ENCODE measurements around the gene GBX1.

GBX1 gene

GRCh38 chr7:151133266-151133985 lies 34.1 kb downstream of the GBX1 start:
- Histone ChIP-seq H3K27me3 (ENCODE audit: control insufficient read depth in 1 of 2, insufficient read depth in 2 of 2, low read length in 2 of 2) (no peaks in the 10 kb centered on the region), H3K9ac (ENCODE audit: low read depth in 1 of 2, low read length in 2 of 2) (no peak overlapping the region), H3K9me3 (ENCODE audit: control insufficient read depth in 1 of 2, low read length in 2 of 2) (no peaks in the 10 kb centered on the region), H3K4me1 (ENCODE audit: control insufficient read depth in 1 of 2, insufficient read depth in 2 of 2, low read length in 2 of 2) (no peaks in the 10 kb centered on the region), H3K36me3 (ENCODE audit: control insufficient read depth in 1 of 2, insufficient read depth in 2 of 2, low read length in 2 of 2) (peaks cover 15 to 87% of the 10 kb centered on the region in 2 donors), H3K4me3 (ENCODE audit: low read depth in 1 of 2, low read length in 2 of 2) (no peak overlapping the region), H3K27ac (ENCODE audit: low read depth, low read length) (no peak overlapping the region)

GRCh38 chr7:151132461-151133205 lies 34.9 kb downstream of the GBX1 start:
- H3K27me3 ChIP-seq (ENCODE audit: control insufficient read depth in 1 of 2, insufficient read depth in 2 of 2, low read length in 2 of 2), result no peaks in the 10 kb centered on the region
- no peak overlapping the region for H3K27ac ChIP-seq (ENCODE audit: low read depth, low read length)
- no peaks in the 10 kb centered on the region for H3K9me3 ChIP-seq (ENCODE audit: control insufficient read depth in 1 of 2, low read length in 2 of 2)
- H3K4me1 ChIP-seq (ENCODE audit: control insufficient read depth in 1 of 2, insufficient read depth in 2 of 2, low read length in 2 of 2), result no peaks in the 10 kb centered on the region
- H3K36me3 ChIP-seq (ENCODE audit: control insufficient read depth in 1 of 2, insufficient read depth in 2 of 2, low read length in 2 of 2), result peaks cover 15 to 89% of the 10 kb centered on the region in 2 donors
- no peak overlapping the region for H3K9ac ChIP-seq (ENCODE audit: low read depth in 1 of 2, low read length in 2 of 2)
- no peak overlapping the region for H3K4me3 ChIP-seq (ENCODE audit: low read depth in 1 of 2, low read length in 2 of 2)

- Histone ChIP-seq H3K4me3 (ENCODE audit: low read depth in 1 of 2, low read length in 2 of 2) (no peak overlapping the region), H3K4me1 (ENCODE audit: control insufficient read depth in 1 of 2, insufficient read depth in 2 of 2, low read length in 2 of 2) (peaks cover 0 to 2% of the 10 kb centered on the region in 2 donors), H3K27me3 (ENCODE audit: control insufficient read depth in 1 of 2, insufficient read depth in 2 of 2, low read length in 2 of 2) (no peaks in the 10 kb centered on the region), H3K36me3 (ENCODE audit: control insufficient read depth in 1 of 2, insufficient read depth in 2 of 2, low read length in 2 of 2) (peaks cover 15 to 81% of the 10 kb centered on the region in 2 donors), H3K27ac (ENCODE audit: low read depth, low read length) (no peak overlapping the region), H3K9me3 (ENCODE audit: control insufficient read depth in 1 of 2, low read length in 2 of 2) (no peaks in the 10 kb centered on the region), H3K9ac (ENCODE audit: low read depth in 1 of 2, low read length in 2 of 2) (no peak overlapping the region)
Observed at GRCh38 chr7:151131592-151132293, 35.8 kb downstream of the GBX1 start.

DNA sequence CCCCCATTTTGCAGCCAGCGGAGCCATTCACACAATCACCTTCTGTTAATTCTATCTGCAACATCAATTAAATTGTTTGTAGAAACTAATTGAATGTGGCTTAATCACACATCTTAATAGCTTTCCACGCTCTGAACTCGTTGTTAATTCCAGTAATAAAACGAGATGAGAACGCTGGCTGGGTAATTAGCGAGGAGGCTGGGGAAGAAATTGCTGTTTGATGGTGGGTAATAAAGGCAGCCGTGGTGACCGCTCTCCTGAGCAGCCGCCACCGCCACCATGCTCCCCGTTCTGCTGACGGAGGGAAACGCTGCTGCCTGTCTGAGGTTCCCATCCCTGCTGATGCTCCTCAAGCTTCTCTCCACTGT lies 36.3 kb downstream of the GBX1 start:
- Histone ChIP-seq H3K27me3 (ENCODE audit: control insufficient read depth in 1 of 2, insufficient read depth in 2 of 2, low read length in 2 of 2) (no peaks in the 10 kb centered on the region), H3K27ac (ENCODE audit: low read depth, low read length) (no peak overlapping the region), H3K9me3 (ENCODE audit: control insufficient read depth in 1 of 2, low read length in 2 of 2) (no peaks in the 10 kb centered on the region), H3K4me1 (ENCODE audit: control insufficient read depth in 1 of 2, insufficient read depth in 2 of 2, low read length in 2 of 2) (peaks cover 0 to 5% of the 10 kb centered on the region in 2 donors), H3K36me3 (ENCODE audit: control insufficient read depth in 1 of 2, insufficient read depth in 2 of 2, low read length in 2 of 2) (peaks cover 15 to 76% of the 10 kb centered on the region in 2 donors), H3K4me3 (ENCODE audit: low read depth in 1 of 2, low read length in 2 of 2) (no peak overlapping the region), H3K9ac (ENCODE audit: low read depth in 1 of 2, low read length in 2 of 2) (no peak overlapping the region)

GRCh38 chr7:151130741-151131157 lies 36.7 kb downstream of the GBX1 start:
- Histone ChIP-seq H3K9me3 (ENCODE audit: control insufficient read depth in 1 of 2, low read length in 2 of 2) (no peaks in the 10 kb centered on the region), H3K9ac (ENCODE audit: low read depth in 1 of 2, low read length in 2 of 2) (no peak overlapping the region), H3K4me3 (ENCODE audit: low read depth in 1 of 2, low read length in 2 of 2) (no peak overlapping the region), H3K27me3 (ENCODE audit: control insufficient read depth in 1 of 2, insufficient read depth in 2 of 2, low read length in 2 of 2) (no peaks in the 10 kb centered on the region), H3K36me3 (ENCODE audit: control insufficient read depth in 1 of 2, insufficient read depth in 2 of 2, low read length in 2 of 2) (peaks cover 15 to 71% of the 10 kb centered on the region in 2 donors), H3K4me1 (ENCODE audit: control insufficient read depth in 1 of 2, insufficient read depth in 2 of 2, low read length in 2 of 2) (peaks cover 0 to 5% of the 10 kb centered on the region in 2 donors), H3K27ac (ENCODE audit: low read depth, low read length) (no peak overlapping the region)

DNA sequence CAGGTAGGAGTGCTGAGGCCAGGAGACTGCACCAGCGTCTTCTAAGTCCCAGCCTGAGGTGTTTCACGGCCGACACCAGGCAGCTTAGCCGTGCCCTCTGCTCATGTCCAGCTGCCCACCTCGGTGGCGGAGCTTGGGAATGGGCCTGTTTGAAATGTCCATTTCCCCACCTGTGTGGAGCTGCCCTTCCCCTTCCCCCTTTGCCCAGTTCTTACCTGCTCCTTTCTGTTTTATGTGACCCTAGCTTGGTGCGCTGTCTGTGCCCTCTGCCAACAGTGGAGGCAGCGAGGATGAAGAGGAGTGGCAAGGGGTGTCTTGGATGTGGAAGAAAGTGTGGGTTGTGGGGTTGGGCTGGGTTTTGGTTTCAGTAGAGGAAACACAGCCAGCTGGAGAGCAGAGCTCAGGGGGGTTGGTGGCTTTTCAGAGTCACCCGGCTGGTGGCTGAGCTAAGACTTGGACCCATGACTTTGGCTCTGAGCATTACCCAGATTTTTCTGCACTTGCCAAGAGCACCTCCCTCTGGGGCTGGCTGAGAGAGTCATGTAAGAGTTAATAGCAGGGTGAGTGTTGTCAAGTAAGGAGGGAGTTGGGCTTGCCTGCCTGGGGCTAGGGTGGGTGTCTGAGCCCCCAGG lies 37.4 kb downstream of the GBX1 start:
- no peaks in the 10 kb centered on the region for H3K9me3 ChIP-seq (ENCODE audit: control insufficient read depth in 1 of 2, low read length in 2 of 2)
- no peak overlapping the region for H3K9ac ChIP-seq (ENCODE audit: low read depth in 1 of 2, low read length in 2 of 2)
- no peaks in the 10 kb centered on the region for H3K27me3 ChIP-seq (ENCODE audit: control insufficient read depth in 1 of 2, insufficient read depth in 2 of 2, low read length in 2 of 2)
- H3K27ac ChIP-seq (ENCODE audit: low read depth, low read length), result no peak overlapping the region
- H3K36me3 ChIP-seq (ENCODE audit: control insufficient read depth in 1 of 2, insufficient read depth in 2 of 2, low read length in 2 of 2), result peaks cover 12 to 66% of the 10 kb centered on the region in 2 donors
- no peak overlapping the region for H3K4me3 ChIP-seq (ENCODE audit: low read depth in 1 of 2, low read length in 2 of 2)
- H3K4me1 ChIP-seq (ENCODE audit: control insufficient read depth in 1 of 2, insufficient read depth in 2 of 2, low read length in 2 of 2), result peaks cover 1 to 11% of the 10 kb centered on the region in 2 donors

- Histone ChIP-seq H3K27ac (ENCODE audit: low read depth, low read length) (no peak overlapping the region), H3K9me3 (ENCODE audit: control insufficient read depth in 1 of 2, low read length in 2 of 2) (no peaks in the 10 kb centered on the region), H3K4me3 (ENCODE audit: low read depth in 1 of 2, low read length in 2 of 2) (no peak overlapping the region), H3K36me3 (ENCODE audit: control insufficient read depth in 1 of 2, insufficient read depth in 2 of 2, low read length in 2 of 2) (peaks cover 6 to 66% of the 10 kb centered on the region in 2 donors), H3K27me3 (ENCODE audit: control insufficient read depth in 1 of 2, insufficient read depth in 2 of 2, low read length in 2 of 2) (no peaks in the 10 kb centered on the region), H3K4me1 (ENCODE audit: control insufficient read depth in 1 of 2, insufficient read depth in 2 of 2, low read length in 2 of 2) (peaks cover 6 to 14% of the 10 kb centered on the region in 2 donors), H3K9ac (ENCODE audit: low read depth in 1 of 2, low read length in 2 of 2) (no peak overlapping the region)
Observed at GRCh38 chr7:151129117-151129959, 38.2 kb downstream of the GBX1 start.

DNA sequence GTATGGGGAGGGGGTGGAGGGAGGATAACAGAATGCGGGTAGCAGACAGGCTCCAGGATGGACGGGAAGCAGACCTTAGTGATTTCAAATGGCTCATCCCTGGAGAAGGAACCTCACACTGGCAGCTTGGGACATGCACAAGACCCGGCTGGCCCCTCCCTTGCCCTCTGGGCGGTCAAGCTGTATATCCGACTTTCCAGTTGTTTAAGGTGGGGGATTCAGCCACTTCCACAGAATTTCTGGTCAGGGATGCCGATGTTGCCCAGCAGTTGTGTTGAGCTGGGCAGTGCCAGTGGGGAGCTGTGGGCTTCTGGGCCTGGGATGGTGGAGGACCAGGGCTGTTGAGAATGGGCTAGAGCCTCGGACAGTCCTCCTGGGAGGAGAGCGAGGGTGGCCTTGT lies 38.8 kb downstream of the GBX1 start:
- H3K4me1 ChIP-seq (ENCODE audit: control insufficient read depth in 1 of 2, insufficient read depth in 2 of 2, low read length in 2 of 2), result peaks cover 6 to 14% of the 10 kb centered on the region in 2 donors
- no peaks in the 10 kb centered on the region for H3K27me3 ChIP-seq (ENCODE audit: control insufficient read depth in 1 of 2, insufficient read depth in 2 of 2, low read length in 2 of 2)
- H3K27ac ChIP-seq (ENCODE audit: low read depth, low read length), result no peak overlapping the region
- no peaks in the 10 kb centered on the region for H3K9me3 ChIP-seq (ENCODE audit: control insufficient read depth in 1 of 2, low read length in 2 of 2)
- H3K9ac ChIP-seq (ENCODE audit: low read depth in 1 of 2, low read length in 2 of 2), result no peak overlapping the region
- H3K36me3 ChIP-seq (ENCODE audit: control insufficient read depth in 1 of 2, insufficient read depth in 2 of 2, low read length in 2 of 2), result peaks cover 6 to 65% of the 10 kb centered on the region in 2 donors
- no peak overlapping the region for H3K4me3 ChIP-seq (ENCODE audit: low read depth in 1 of 2, low read length in 2 of 2)

DNA sequence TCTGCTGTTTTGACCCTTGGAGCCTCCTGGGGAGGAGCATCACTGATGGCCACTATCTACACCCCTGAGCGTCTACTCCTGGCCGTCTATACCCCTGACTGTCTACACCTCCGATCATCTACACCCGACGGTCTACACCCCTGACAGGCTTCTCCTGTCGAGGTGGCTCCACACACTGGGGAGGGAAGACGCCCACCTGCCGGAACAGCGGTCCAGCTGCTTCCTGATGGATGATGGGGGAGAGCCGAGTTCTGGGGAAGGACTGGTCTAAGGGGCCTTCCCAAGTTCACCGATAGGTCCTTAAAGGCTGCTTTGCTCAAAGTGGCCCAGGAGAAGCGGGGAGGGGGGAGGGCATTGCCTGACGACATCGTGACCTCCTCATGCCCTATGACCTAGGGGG lies 39.4 kb downstream of the GBX1 start:
- no peaks in the 10 kb centered on the region for H3K27me3 ChIP-seq (ENCODE audit: control insufficient read depth in 1 of 2, insufficient read depth in 2 of 2, low read length in 2 of 2)
- H3K9me3 ChIP-seq (ENCODE audit: control insufficient read depth in 1 of 2, low read length in 2 of 2), result no peaks in the 10 kb centered on the region
- no peak overlapping the region for H3K9ac ChIP-seq (ENCODE audit: low read depth in 1 of 2, low read length in 2 of 2)
- H3K4me1 ChIP-seq (ENCODE audit: control insufficient read depth in 1 of 2, insufficient read depth in 2 of 2, low read length in 2 of 2), result peaks cover 6 to 14% of the 10 kb centered on the region in 2 donors
- H3K36me3 ChIP-seq (ENCODE audit: control insufficient read depth in 1 of 2, insufficient read depth in 2 of 2, low read length in 2 of 2), result peaks cover 6 to 67% of the 10 kb centered on the region in 2 donors
- no peak overlapping the region for H3K4me3 ChIP-seq (ENCODE audit: low read depth in 1 of 2, low read length in 2 of 2)
- H3K27ac ChIP-seq (ENCODE audit: low read depth, low read length), result no peak overlapping the region
